ENCODE measurements around the gene LGSN. TPM values are rescaled to one million over a fixed set of nuclear protein-coding genes. Genes with fewer than 3 reads are reported as not detected.

LGSN gene
- total and polyA plus RNA-seq, 2 of the 13 experiments (the other 11 are each of a cell fraction or from before 2014, with no cell fraction given), result 0.13 to 0.63 TPM

- 4% methylated on average over 3 of the region's 3 CpGs for WGBS (ENCODE audit: low lambda C conversion rate)
- no peaks in the 10 kb centered on the region for H3K36me3 ChIP-seq (replicated peaks in 1 of 2; ENCODE audit: control insufficient read depth in 1 of 2, insufficient read depth in 2 of 2, low read length in 2 of 2)
- no peak for ATAC-seq
- FAIRE-seq, result no peak
- ChIA-PET POLR2A (no interaction called here), CTCF (ENCODE audit: low intra/inter-chr PET ratio, low total read pairs) (no interaction called here)
- H3K4me3 ChIP-seq (replicated peaks in 1 of 3; ENCODE audit: insufficient read depth in 1 of 3, low read depth in 2 of 3, low read length in 3 of 3), result no peak overlapping the region
- H3K79me2 ChIP-seq (ENCODE audit: insufficient read depth, low read length), result no peaks in the 10 kb centered on the region
- H2AFZ ChIP-seq (ENCODE audit: low read length), result no peak overlapping the region
- BruUV-seq (replicated peaks), result no TSS peak
- H3K9ac ChIP-seq (ENCODE audit: insufficient read depth, low read depth, low read length), result no peak overlapping the region
- no peak overlapping the region for H3K27ac ChIP-seq (ENCODE audit: extremely low read length, insufficient read depth, low read length)
- 0 out of 5 replicates have a peak, but pooled peaks cover 0 to 14% of the 10 kb centered on the region in 2 experiments for H3K27me3 ChIP-seq (ENCODE audit: control insufficient read depth in 1 of 2, insufficient read depth in 2 of 2, low read length in 2 of 2)
- no peak overlapping the region for H3K4me2 ChIP-seq (ENCODE audit: low read depth, low read length)
- DNase-seq (ENCODE audit: low spot score), result no peak
- in situ Hi-C loops (cut with HindIII; ENCODE audit: extremely low pct_ligation_motif_present, low pct_unique_long_range_greater_than_20kb) (no loop called here), intact Hi-C loops (cut with micrococcal nuclease; ENCODE audit: unreplicated experiment) (no loop called here)
- no peaks in the 10 kb centered on the region for H4K20me1 ChIP-seq (ENCODE audit: insufficient read depth, low read length)
- H3K9me3 ChIP-seq (ENCODE audit: low read length), result no peaks in the 10 kb centered on the region
- no peaks in the 10 kb centered on the region for H3K4me1 ChIP-seq (ENCODE audit: insufficient read depth, low read length)
- TF ChIP-seq ZBTB14 (CRISPR knock-in tag; IDR thresholded peaks at IDR 0.05) (no peak), ZNF34 (CRISPR knock-in tag; IDR thresholded peaks at IDR 0.05; ENCODE audit: borderline replicate concordance) (no peak), ZNF574 (CRISPR knock-in tag; IDR thresholded peaks at IDR 0.05) (no peak), SMARCE1 (IDR thresholded peaks at IDR 0.05; ENCODE audit: borderline replicate concordance) (no peak), TFAP4 (IDR thresholded peaks at IDR 0.05; ENCODE audit: borderline replicate concordance, low read depth) (no peak), POGZ (CRISPR knock-in tag; IDR thresholded peaks at IDR 0.05) (no peak), ZNF264 (CRISPR knock-in tag; IDR thresholded peaks at IDR 0.05) (no peak), ZGPAT (CRISPR knock-in tag; IDR thresholded peaks at IDR 0.05) (no peak), DBP (CRISPR knock-in tag; IDR thresholded peaks at IDR 0.05; ENCODE audit: not compliant biosample characterization) (no peak), LBX2 (CRISPR knock-in tag; IDR thresholded peaks at IDR 0.05; ENCODE audit: borderline replicate concordance) (no peak), GPN1 (CRISPR knock-in tag; IDR thresholded peaks at IDR 0.05; ENCODE audit: borderline replicate concordance) (no peak), GFI1 (CRISPR knock-in tag; IDR thresholded peaks at IDR 0.05; ENCODE audit: borderline replicate concordance) (no peak), STAT6 (CRISPR knock-in tag; IDR thresholded peaks at IDR 0.05; ENCODE audit: borderline replicate concordance) (no peak), FOXA3 (CRISPR knock-in tag; IDR thresholded peaks at IDR 0.05) (no peak)
Observed at GRCh38 chr6:63280639-63281180, 39.1 kb downstream of the LGSN start.

All from HepG2 (cell line).